ENCODE results near the gene RSPO1.

The RSPO1 gene

GRCh38 chr1:37672136-37672870 lies 37.6 kb upstream of the RSPO1 start:
- TF ChIP-seq EP300 (IDR thresholded peaks at IDR 0.05; ENCODE audit: borderline replicate concordance): no peak
- no peak for TF ChIP-seq EGR1 (IDR thresholded peaks at IDR 0.05)
- no peak for TF ChIP-seq MAX (IDR thresholded peaks at IDR 0.05)
- no peak for TF ChIP-seq ZBTB7A (IDR thresholded peaks at IDR 0.05; ENCODE audit: low read depth)
- TF ChIP-seq TEAD4 (IDR thresholded peaks at IDR 0.05): no peak
- TF ChIP-seq TCF12 (IDR thresholded peaks at IDR 0.05; ENCODE audit: low read depth): no peak
- no peak for TF ChIP-seq FOXM1 (IDR thresholded peaks at IDR 0.05; ENCODE audit: borderline replicate concordance, low read depth)
- no peak for TF ChIP-seq NFIC (IDR thresholded peaks at IDR 0.05)
- no peak for TF ChIP-seq CEBPB (IDR thresholded peaks at IDR 0.05)

GRCh38 chr1:37671261-37671660 lies 36.6 kb upstream of the RSPO1 start:
- TF ChIP-seq RAD21 (IDR thresholded peaks at IDR 0.05; ENCODE audit: low read depth) (no peak), TEAD4 (IDR thresholded peaks at IDR 0.05) (no peak), FOXM1 (IDR thresholded peaks at IDR 0.05; ENCODE audit: borderline replicate concordance, low read depth) (no peak), TAF1 (IDR thresholded peaks at IDR 0.05; ENCODE audit: low read depth) (no peak), USF1 (IDR thresholded peaks at IDR 0.05) (no peak), EGR1 (IDR thresholded peaks at IDR 0.05) (no peak), NFIC (IDR thresholded peaks at IDR 0.05) (no peak), TCF12 (IDR thresholded peaks at IDR 0.05; ENCODE audit: low read depth) (no peak), ZBTB7A (IDR thresholded peaks at IDR 0.05; ENCODE audit: low read depth) (no peak), EP300 (IDR thresholded peaks at IDR 0.05; ENCODE audit: borderline replicate concordance) (no peak), MAX (IDR thresholded peaks at IDR 0.05) (no peak), YY1 (IDR thresholded peaks at IDR 0.05; ENCODE audit: low read depth) (no peak), CEBPB (IDR thresholded peaks at IDR 0.05) (no peak)

- TF ChIP-seq RAD21 (IDR thresholded peaks at IDR 0.05; ENCODE audit: low read depth): no peak
- no peak for TF ChIP-seq YY1 (IDR thresholded peaks at IDR 0.05; ENCODE audit: low read depth)
- TF ChIP-seq ZBTB7A (IDR thresholded peaks at IDR 0.05; ENCODE audit: low read depth): no peak
- TF ChIP-seq REST (IDR thresholded peaks at IDR 0.05; ENCODE audit: low read depth): no peak
- no peak for TF ChIP-seq MAX (IDR thresholded peaks at IDR 0.05)
- no peak for TF ChIP-seq EGR1 (IDR thresholded peaks at IDR 0.05)
Measured at GRCh38 chr1:37670133-37670532, 35.4 kb upstream of the RSPO1 start.

- TF ChIP-seq NFIC (IDR thresholded peaks at IDR 0.05): no peak
- no peak for TF ChIP-seq CEBPB (IDR thresholded peaks at IDR 0.05)
- TF ChIP-seq TEAD4 (IDR thresholded peaks at IDR 0.05): no peak
- TF ChIP-seq FOXM1 (IDR thresholded peaks at IDR 0.05; ENCODE audit: borderline replicate concordance, low read depth): no peak
- no peak for TF ChIP-seq CREB1 (IDR thresholded peaks at IDR 0.05; ENCODE audit: low read depth)
- TF ChIP-seq YY1 (IDR thresholded peaks at IDR 0.05; ENCODE audit: low read depth): no peak
- TF ChIP-seq EP300 (IDR thresholded peaks at IDR 0.05; ENCODE audit: borderline replicate concordance): no peak
- no peak for TF ChIP-seq ZBTB7A (IDR thresholded peaks at IDR 0.05; ENCODE audit: low read depth)
- TF ChIP-seq REST (IDR thresholded peaks at IDR 0.05; ENCODE audit: low read depth): no peak
- TF ChIP-seq RAD21 (IDR thresholded peaks at IDR 0.05; ENCODE audit: low read depth): no peak
- no peak for TF ChIP-seq USF1 (IDR thresholded peaks at IDR 0.05)
- no peak for TF ChIP-seq MAX (IDR thresholded peaks at IDR 0.05)
- TF ChIP-seq TCF12 (IDR thresholded peaks at IDR 0.05; ENCODE audit: low read depth): no peak
Measured at GRCh38 chr1:37667023-37667671, 32.5 kb upstream of the RSPO1 start.

GRCh38 chr1:37666241-37666867 lies 31.7 kb upstream of the RSPO1 start:
- no peak for TF ChIP-seq TAF1 (IDR thresholded peaks at IDR 0.05; ENCODE audit: low read depth)
- no peak for TF ChIP-seq EP300 (IDR thresholded peaks at IDR 0.05; ENCODE audit: borderline replicate concordance)
- no peak for TF ChIP-seq USF1 (IDR thresholded peaks at IDR 0.05)
- no peak for TF ChIP-seq MAX (IDR thresholded peaks at IDR 0.05)
- TF ChIP-seq FOXM1 (IDR thresholded peaks at IDR 0.05; ENCODE audit: borderline replicate concordance, low read depth): no peak
- no peak for TF ChIP-seq TCF12 (IDR thresholded peaks at IDR 0.05; ENCODE audit: low read depth)
- TF ChIP-seq CREB1 (IDR thresholded peaks at IDR 0.05; ENCODE audit: low read depth): no peak
- TF ChIP-seq REST (IDR thresholded peaks at IDR 0.05; ENCODE audit: low read depth): no peak
- no peak for TF ChIP-seq RAD21 (IDR thresholded peaks at IDR 0.05; ENCODE audit: low read depth)

Measured in Ishikawa (cell line).